ENCODE measurements around the gene OR52K2.

- TF ChIP-seq TAF1 (IDR thresholded peaks at IDR 0.05; ENCODE audit: borderline replicate concordance, low read depth, low read length), result no peak
- no peak for TF ChIP-seq POLR2A (IDR thresholded peaks at IDR 0.05; ENCODE audit: low read depth, low read length)
Observed at GRCh38 chr11:4465407-4465806, 16.3 kb downstream of the OR52K2 start.
